ENCODE measurements around the gene USP22.
A peak's percentile ranks its signal among the peaks of the same experiment; 100 is the strongest.

USP22 gene

GRCh38 chr17:21019976-21020586 lies 22.7 kb downstream of the USP22 start:
- DNase-seq = peak in 1 of 2 experiments; percentile 5

GRCh38 chr17:21018894-21019293 lies 23.9 kb downstream of the USP22 start:
- no peak for DNase-seq

DNA sequence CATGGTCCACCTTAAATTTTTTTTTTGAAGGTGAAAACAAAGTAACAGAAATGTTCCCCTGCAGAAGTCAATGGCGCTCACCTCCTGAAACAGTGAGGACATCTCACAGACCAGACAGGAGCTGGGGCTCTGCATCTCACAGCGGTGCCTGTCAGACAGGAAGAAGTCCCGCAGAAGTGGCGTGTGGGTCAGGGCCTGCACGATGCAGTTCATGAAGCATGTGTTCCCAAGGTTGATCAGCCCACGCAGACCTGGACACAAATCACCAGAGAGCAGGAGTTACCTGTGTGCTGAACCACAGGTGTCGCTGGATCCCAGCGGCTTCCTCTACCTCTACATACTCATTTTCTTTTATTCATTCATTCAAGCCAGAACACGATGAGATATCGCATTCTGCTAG lies 24.9 kb downstream of the USP22 start:
- DNase-seq = no peak

DNA sequence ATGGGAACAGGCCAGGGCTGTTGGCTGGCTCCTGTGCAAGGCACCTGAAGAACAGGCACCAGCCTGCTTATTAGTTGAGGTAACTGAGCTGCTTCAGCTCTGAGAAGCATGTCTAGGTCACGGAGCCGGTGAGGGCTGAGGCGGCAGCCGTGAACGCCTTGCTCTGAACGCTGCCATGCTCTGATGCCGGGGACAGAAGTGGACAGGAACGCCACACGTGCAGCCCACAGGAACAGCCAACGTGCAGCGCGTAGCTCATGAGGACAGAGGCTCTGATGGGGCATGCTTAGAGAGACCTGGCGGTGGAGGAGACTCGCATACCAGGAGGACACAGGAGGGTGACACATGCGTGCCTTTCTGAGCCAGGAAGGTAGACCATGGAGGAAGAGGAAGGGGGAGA lies 25.6 kb downstream of the USP22 start:
- no peak for DNase-seq

DNA sequence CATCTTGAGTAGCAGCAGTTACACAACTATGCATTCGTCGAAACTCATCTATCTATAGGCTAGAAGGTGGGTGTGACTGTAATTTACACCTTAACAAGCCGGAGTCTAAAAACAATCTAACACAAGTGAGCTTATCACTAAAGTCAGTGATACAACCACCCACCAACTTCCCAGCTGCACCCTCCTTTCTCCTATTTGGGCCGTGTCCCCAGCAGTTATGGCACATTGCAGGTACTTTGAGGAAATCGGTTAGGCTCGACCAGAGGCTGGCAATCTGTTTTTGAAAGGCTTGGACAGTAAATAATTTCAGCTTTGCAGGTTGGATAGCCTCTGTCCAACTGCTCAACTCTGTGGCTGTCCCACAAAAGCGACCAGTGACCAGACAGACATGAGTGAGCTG lies 26.0 kb downstream of the USP22 start:
- DNase-seq = no peak

GRCh38 chr17:21015564-21015963 lies 27.2 kb downstream of the USP22 start:
- DNase-seq = no peak

GRCh38 chr17:21014498-21014897 lies 28.3 kb downstream of the USP22 start:
- DNase-seq = no peak

- DNase-seq = no peak
These were observed 28.8 kb downstream of the USP22 start for GRCh38 chr17:21013983-21014382.

DNA sequence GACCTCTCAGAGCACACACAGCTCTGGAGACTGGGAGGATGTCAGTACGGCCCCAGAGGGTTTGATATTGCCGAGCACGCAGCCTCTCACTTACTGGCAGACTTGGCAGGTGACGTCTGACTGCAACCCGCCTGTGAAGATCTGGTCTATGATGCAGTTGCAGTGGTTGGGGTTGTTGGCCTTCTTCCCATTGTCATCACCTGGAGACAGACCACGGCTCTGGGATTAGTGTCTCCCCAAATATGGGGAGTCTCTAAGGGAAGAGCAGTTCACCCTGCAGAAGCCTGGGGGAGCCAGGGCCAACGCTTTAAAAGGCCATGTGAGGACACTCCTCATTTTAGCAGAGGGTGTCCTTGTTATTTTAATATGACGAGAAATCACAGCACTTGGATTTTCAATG lies 30.1 kb downstream of the USP22 start:
- DNase-seq = no peak

DNA sequence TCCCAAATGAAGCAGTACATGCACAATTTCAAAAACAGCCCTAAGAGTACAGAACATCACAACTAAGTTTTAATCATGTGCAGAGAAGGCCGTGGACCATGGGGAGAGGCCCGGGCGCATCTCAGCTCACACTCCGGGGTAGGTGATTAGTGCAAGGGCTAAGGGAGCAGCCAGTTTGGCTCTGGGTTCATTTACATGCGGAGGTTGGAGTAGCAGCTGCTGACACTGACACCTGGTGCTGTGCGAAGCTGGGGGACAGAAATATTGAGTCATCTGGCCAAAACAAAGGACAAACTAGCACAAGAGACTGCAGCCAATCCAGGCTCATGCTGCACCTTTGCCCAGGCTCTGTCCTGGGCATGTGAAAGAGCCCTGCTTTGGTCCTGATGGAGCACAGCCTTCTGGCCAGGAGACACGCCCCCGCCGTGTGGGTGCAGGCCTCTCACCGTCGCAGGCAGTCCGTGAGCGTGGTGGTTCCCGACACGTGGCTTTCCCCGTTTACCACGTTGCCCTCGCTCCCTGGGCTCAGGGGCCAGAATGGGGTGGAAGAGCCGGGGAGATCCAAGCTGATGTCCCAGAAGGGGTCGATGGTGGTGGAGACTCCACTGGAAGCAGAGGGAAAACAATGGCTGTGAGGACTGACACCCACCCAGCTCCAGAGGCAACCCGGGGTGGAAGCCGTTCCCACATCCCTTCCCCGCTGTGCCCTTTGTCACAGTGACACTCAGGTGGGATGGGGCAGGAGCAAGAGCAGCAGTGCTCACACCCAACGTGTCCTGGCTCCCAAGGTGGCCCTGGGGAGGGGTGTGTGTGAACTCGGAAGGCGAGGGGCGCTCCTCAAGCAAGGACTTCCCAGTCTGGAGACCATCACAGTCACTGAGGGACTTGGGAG lies 31.9 kb downstream of the USP22 start:
- no peak for DNase-seq

GRCh38 chr17:21008992-21009671 lies 33.7 kb downstream of the USP22 start:
- DNase-seq = no peak

GRCh38 chr17:21008160-21008915 lies 34.5 kb downstream of the USP22 start:
- no peak for DNase-seq

DNA sequence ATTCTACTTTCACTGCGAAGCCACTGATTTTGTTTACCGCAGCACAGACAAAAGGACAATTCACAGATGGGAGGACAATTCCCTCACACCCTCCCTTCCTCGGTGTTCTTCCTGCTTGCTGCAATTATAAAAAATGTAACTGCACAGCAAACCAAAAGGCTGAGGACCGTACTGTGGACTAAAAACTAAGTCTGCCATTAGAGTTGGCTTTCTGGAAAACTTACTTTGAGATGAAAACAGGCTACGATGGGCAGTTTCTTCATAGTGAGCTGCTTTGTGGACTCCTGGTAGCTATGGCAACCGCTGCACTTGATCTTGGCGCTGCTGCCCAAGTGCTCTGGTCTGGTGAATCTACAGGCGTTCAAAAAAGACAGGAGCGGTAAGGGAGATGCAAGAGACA lies 35.2 kb downstream of the USP22 start:
- no peak for DNase-seq

DNA sequence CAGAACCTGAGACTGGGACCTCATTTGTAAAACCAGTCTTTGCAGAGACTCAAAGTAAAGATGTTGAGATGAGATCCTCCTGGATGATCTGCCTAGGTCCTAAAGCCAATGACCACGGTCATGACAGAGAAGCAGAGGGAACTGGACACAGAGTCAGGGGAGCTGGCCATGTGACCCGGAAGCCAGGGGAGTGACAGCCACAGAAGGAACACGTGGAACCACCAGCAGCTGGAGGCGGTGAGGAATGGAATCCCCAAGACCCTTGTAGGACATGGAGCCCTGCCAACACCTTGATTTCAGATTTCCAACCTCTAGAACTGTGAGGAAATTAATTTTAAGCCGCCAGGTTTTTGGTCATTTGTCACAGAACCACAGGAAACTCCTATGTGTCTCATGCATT lies 37.0 kb downstream of the USP22 start:
- DNase-seq = no peak

DNA sequence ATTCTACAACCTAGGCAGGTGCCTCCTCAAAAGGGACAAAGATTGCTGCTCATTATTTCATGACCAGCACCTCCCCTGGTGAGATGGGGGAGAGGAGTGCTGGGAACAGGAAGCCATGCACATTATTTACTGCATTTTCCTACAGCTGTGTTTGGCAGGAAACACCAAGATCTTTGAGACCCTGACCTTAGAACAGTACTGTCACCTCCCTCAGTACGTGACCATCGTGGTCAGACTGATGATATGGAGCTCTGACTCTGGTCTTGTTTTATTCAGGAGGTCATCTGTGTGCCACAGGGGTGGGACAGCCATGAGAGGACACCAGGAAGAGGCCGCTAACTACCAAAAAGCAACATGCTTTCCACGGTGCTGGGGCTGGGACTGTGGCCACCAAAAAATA lies 37.4 kb downstream of the USP22 start:
- no peak for DNase-seq

DNA sequence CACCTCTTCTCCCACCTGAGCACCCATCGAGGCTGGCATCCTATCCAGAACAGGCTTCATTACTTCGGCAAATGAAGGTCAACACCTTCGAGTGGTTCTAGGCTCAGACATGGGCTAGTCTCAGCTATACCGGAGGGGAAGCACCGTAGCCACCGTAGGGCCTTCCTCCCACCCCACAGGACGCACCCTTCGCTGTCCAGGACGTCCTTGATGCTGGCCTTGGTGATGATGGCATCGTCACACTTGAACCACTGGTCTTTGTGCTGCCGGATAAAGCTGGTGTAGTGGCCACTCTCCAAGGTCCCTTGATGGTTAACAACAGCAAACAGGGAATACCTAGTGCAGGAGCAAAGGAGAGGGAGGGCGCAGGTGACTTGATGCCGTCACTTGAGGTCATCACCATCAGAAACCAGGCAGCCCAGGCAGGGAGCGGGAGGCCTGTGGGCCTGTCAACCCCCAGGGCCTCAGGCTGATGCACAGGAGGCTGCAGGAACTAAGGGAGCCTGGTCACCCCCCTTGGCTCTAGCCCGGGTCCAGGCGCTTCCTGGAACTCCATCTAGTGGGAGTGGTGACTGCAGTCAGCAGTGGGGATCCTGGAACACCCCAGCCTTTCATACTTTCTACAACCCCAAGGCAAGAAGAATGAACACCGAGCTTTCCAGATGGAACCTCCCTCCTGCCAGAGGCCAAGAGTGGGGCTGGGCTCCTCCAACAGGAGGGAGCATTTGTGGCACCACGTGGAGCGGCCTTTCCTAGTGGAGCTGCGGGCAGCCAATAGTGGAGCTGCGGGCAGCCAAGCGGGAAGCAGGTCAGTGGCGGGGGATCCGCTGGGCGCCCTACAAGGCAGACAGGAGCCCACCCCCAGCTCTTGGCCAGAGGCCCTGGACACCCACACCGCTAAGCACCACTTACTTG lies 38.5 kb downstream of the USP22 start:
- no peak for DNase-seq

GRCh38 chr17:21003007-21003621 lies 39.7 kb downstream of the USP22 start:
- no peak for DNase-seq

DNA sequence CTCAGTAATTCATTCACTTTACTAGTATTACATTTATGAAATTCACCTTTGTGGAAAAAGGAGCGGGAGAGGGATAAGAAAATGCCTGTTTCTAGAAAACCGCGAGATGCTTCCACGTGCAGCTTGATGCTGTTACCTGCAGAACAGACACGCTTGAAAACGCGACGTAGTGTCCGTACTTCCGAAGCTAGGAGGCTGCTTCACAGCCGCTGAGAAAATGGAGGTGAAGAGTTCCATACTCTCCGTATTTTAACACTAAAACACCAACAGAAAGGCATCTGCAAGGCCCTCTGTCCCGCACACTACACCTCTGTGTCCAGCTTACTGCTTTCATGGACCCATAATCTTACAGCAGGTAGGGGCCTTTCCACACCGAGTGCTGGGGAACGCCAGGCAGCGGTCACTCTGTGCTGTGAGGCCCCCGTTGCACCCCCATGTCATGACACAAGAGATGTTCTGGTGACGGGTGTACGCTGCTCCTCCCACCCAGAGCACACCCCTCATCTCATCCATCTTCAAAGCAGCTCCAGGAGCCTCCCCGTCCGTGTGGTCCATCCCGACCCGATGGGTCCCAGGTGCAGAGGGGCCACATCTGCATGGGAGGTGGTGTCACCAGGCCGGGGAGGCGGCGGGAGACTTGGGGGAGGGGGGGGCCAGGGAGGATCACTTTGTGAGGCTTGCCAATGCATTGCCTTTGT lies 40.4 kb downstream of the USP22 start:
- no peak for DNase-seq

DNA sequence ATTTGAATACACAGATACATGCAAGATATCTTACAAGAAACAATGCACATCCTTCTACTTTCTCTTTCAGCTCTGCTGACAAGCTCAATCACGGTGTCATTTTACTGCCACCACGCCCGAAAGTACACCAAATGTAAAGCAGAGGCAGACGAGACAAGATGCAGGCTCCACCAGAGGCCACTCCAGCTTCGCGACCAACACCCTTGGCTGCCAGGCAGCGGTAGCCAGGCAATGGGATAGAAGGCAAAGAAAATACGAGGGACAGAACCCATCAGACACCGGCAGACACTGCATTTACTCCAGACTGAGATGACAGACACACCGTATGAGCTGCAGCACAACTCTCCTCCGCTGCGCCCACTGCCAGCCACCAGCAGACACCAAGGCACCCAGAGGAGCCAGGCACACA lies 41.0 kb downstream of the USP22 start:
- peak in 1 of 2 experiments; percentile 0 for DNase-seq

DNA sequence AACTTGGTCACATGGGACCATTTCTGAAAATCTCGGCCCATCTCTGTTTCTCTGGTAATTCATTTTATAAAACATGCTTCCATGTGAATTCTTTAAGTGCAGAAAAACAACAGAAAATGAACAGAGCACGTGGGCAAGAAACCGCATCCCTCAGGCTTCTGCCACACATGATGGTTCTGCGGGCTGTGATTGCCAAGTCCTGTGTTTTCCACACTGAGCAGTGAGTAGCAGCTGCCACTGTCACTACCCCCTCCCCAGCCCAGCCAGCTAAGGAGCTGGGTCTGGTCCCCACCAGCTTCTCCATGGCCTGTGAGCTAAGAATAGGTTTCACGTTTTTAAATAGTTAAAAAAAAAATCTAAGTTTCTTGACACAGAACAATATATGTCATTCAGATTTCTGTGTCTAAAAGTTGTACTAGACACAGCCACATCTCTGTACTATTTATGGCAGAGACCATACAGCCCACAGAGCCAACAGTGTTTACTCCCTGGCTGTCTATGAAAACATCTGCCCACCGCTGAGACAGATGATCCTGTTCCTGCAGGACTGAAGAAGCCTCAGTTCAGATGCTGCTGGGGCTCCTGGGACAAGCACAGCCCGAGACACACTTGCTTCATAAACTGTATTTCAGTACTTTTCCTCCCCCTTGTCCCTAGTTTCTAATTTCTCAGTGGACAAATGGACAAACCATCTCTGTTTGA lies 41.5 kb downstream of the USP22 start:
- no peak for DNase-seq
